ENCODE results near the gene DOHH. TPM values are rescaled to one million over a fixed set of nuclear protein-coding genes. Genes with fewer than 3 reads are reported as not detected.

DOHH gene
- total RNA-seq, 1 experiment from 2014 or later, result 51.4 TPM

GRCh38 chr19:3459089-3459881, 41.2 kb downstream of the DOHH start:
- intact Hi-C loops (cut with micrococcal nuclease), result no loop called here
- H3K9me2 ChIP-seq (replicated peaks; ENCODE audit: low read length), result no peaks in the 10 kb centered on the region
- ChIA-PET POLR2A (ENCODE audit: unreplicated experiment) (no interaction called here), CTCF (no interaction called here)
- H3K4me1 ChIP-seq (ENCODE audit: insufficient read depth, low read length), result no peaks in the 10 kb centered on the region
- no peaks in the 10 kb centered on the region; the same call in 1 of the 2 replicates for H3K36me3 ChIP-seq (ENCODE audit: low read depth, low read length)
- TF ChIP-seq EZH2 (IDR thresholded peaks at IDR 0.05; ENCODE audit: low read length, unreplicated experiment), result no peak
- no peak for TF ChIP-seq EZH2phosphoT487 (IDR thresholded peaks at IDR 0.05; ENCODE audit: borderline replicate concordance, low read length)
- TF ChIP-seq, protein P1, sequence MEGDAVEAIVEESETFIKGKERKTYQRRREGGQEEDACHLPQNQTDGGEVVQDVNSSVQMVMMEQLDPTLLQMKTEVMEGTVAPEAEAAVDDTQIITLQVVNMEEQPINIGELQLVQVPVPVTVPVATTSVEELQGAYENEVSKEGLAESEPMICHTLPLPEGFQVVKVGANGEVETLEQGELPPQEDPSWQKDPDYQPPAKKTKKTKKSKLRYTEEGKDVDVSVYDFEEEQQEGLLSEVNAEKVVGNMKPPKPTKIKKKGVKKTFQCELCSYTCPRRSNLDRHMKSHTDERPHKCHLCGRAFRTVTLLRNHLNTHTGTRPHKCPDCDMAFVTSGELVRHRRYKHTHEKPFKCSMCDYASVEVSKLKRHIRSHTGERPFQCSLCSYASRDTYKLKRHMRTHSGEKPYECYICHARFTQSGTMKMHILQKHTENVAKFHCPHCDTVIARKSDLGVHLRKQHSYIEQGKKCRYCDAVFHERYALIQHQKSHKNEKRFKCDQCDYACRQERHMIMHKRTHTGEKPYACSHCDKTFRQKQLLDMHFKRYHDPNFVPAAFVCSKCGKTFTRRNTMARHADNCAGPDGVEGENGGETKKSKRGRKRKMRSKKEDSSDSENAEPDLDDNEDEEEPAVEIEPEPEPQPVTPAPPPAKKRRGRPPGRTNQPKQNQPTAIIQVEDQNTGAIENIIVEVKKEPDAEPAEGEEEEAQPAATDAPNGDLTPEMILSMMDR (conservative IDR thresholded peaks at IDR 0.05; ENCODE audit: low read depth, low read length), result no peak
- no peak overlapping the region for H2AFZ ChIP-seq (ENCODE audit: low read length)
- no TSS peak for BruUV-seq (replicated peaks)
- H3K27ac ChIP-seq (ENCODE audit: low read length), result no peak overlapping the region
- no peak overlapping the region for H3K9ac ChIP-seq (ENCODE audit: low read length)
- no peaks in the 10 kb centered on the region for H4K20me1 ChIP-seq (ENCODE audit: low read length)
- no peaks in the 10 kb centered on the region for H3K27me3 ChIP-seq (ENCODE audit: low read length)
- no peak overlapping the region for H3K4me3 ChIP-seq (ENCODE audit: low read length)
- DNase-seq (no peak), ATAC-seq (no peak)
- H3K4me2 ChIP-seq (ENCODE audit: low read length), result no peak overlapping the region
- no peaks in the 10 kb centered on the region for H3K79me2 ChIP-seq (ENCODE audit: low read length)
- H3K9me3 ChIP-seq (ENCODE audit: low read length), result no peaks in the 10 kb centered on the region
- no peaks in the 10 kb centered on the region for H3F3A ChIP-seq (ENCODE audit: low read length, unreplicated experiment)

- no peaks in the 10 kb centered on the region for H3K9me3 ChIP-seq (ENCODE audit: low read length)
- H3K9me2 ChIP-seq (replicated peaks; ENCODE audit: low read length), result no peaks in the 10 kb centered on the region
- DNase-seq (no peak), ATAC-seq (no peak)
- H3K4me3 ChIP-seq (ENCODE audit: low read length), result no peak overlapping the region
- TF ChIP-seq, protein P1 (conservative IDR thresholded peaks at IDR 0.05; ENCODE audit: low read depth, low read length), result no peak
- TF ChIP-seq EZH2phosphoT487 (IDR thresholded peaks at IDR 0.05; ENCODE audit: borderline replicate concordance, low read length), result no peak
- TF ChIP-seq EZH2 (IDR thresholded peaks at IDR 0.05; ENCODE audit: low read length, unreplicated experiment), result no peak
- H3K79me2 ChIP-seq (ENCODE audit: low read length), result no peaks in the 10 kb centered on the region
- no peak overlapping the region for H2AFZ ChIP-seq (ENCODE audit: low read length)
- no peaks in the 10 kb centered on the region for H3K27me3 ChIP-seq (ENCODE audit: low read length)
- H3K27ac ChIP-seq (ENCODE audit: low read length), result no peak overlapping the region
- H3K4me1 ChIP-seq (ENCODE audit: insufficient read depth, low read length), result no peaks in the 10 kb centered on the region
- no peaks in the 10 kb centered on the region for H3F3A ChIP-seq (ENCODE audit: low read length, unreplicated experiment)
- H3K9ac ChIP-seq (ENCODE audit: low read length), result no peak overlapping the region
- no peaks in the 10 kb centered on the region; the same call in 1 of the 2 replicates for H3K36me3 ChIP-seq (ENCODE audit: low read depth, low read length)
- intact Hi-C loops (cut with micrococcal nuclease), result no loop called here
- POLR2A ChIA-PET (ENCODE audit: unreplicated experiment), result no interaction called here
- H3K4me2 ChIP-seq (ENCODE audit: low read length), result no peak overlapping the region
- BruUV-seq (replicated peaks), result no TSS peak
- H4K20me1 ChIP-seq (ENCODE audit: low read length), result no peaks in the 10 kb centered on the region
- CTCF ChIA-PET, result no interaction called here
These were observed 42.0 kb downstream of the DOHH start for GRCh38 chr19:3458229-3459088.

Data from PC-3 (cell line).